Pancreas (tissue), 10 donors: ENCODE results near the gene OGDH. TPM values are rescaled to one million over a fixed set of nuclear protein-coding genes. Genes with fewer than 3 reads are reported as not detected.

Experiments
- ATAC-seq, 4 donors: fragments of 200-7000 bp; cut with Tn5 transposase; one replicate each; pipeline versions ENCODE4 v1.8.0 to v1.9.1; 2020; ENCODE audit warnings: mild to moderate bottlenecking in 4 of 4, moderate library complexity in 4 of 4
- DNase-seq, 6 donors: peaks; one replicate each; pipeline ENCODE4 v3.0.0-alpha.2; 2020
- FAIRE-seq: peaks from 2 replicates; lab custom pipeline; 2012; peaks lifted over from hg19 to GRCh38; lab: Jason Lieb, UNC
- H3K27ac ChIP-seq, 4 donors: fragments of 200-600 bp; sonication (generic); 1 replicate in 3 of 4; 2 replicates in 1 of 4; pipeline versions ENCODE4 v1.5.0 to v1.8.0; 2020
- H3K27me3 ChIP-seq, 4 donors: fragments of 200-600 bp; one replicate each; pipeline ENCODE4 v1.8.0; 2021
- H3K36me3 ChIP-seq, 3 donors: fragments of 200-600 bp; sonication (generic) in 1 of 3; one replicate each; pipeline versions ENCODE4 v1.5.0 to v1.8.0; 2020 to 2021
- H3K4me1 ChIP-seq, 3 donors: fragments of 200-600 bp; one replicate each; pipeline ENCODE4 v1.8.0; 2021
- H3K4me3 ChIP-seq, 4 donors: fragments of 200-600 bp; sonication (generic) in 2 of 4; one replicate each; pipeline versions ENCODE4 v1.5.0 to v1.8.0; 2020 to 2021
- H3K9me3 ChIP-seq, 4 donors: fragments of 200-600 bp; one replicate each; pipeline ENCODE4 v1.8.0; 2021
- CTCF ChIP-seq, 4 donors: fragments of 200-600 bp; sonication (generic) in 3 of 4; IDR thresholded peaks; one replicate each; pipeline versions ENCODE4 v1.5.0 to v1.8.0; 2021; ENCODE audit warnings: antibody characterized with exemption in 4 of 4
- WGBS, 2 donors: extraction: QIAGEN DNeasy Blood & Tissue Kit; methylation state at CpG; one replicate each; pipeline ENCODE4 v1.1.7; 2013; 5-methylcytosine and 5-hydroxymethylcytosine counted together
- intact Hi-C, 3 donors: fragments of 100-400 bp; cut with DNase I; formaldehyde crosslinking; loops; one replicate each; pipeline versions ENCODE4 v1.11.1 to v1.14.2; 2022
- polyA plus RNA-seq, 2 donors: library from polyadenylated mRNA; stranded (reverse); fragments of 200-250 nt; gene quantifications; one replicate each; pipeline ENCODE4 v1.2.3, GENCODE V29; 2013
- total RNA-seq, 6 donors: library from RNA; stranded (reverse); fragmentation: NEBNext Ultra II Directional in 4 of 6; extraction: Animal tissue kit (Norgen Biotek cat#: 25700) in 4 of 6; gene quantifications; one replicate each; pipeline versions ENCODE4 v1.2.1 to v1.2.4, GENCODE V29; 2021 to 2023
- donor health status: healthy with polysubstance abuse.
- donor health status: DM: no; HTN: no; CAD: no; lungs with moderate emphysema.
- donor health status: DM: no; HTN: no; CAD: no.
- donor health status: control.
- donor health status: control.
- donor health status: Bipolar disorder and iron deficiency.
- donor health status: DM: yes; HTN: yes; CAD: no.
- donor health status: DM: no; HTN: no; CAD: no.
- donor health status: DM: no; HTN: no; CAD: no.
- donor health status: DM: yes; HTN: yes; CAD: no.

Gene OGDH
- total and polyA plus RNA-seq, 8 donors, result 18.4 to 49.2 (median 29.0) TPM

- no peak for FAIRE-seq
- Histone ChIP-seq H3K9me3 (no peaks in the 10 kb centered on the region), H3K36me3 (no peaks in the 10 kb centered on the region), H3K4me3 (no peak overlapping the region), H3K4me1 (peaks cover 28 to 48% (median 33%) of the 10 kb centered on the region in 3 donors), H3K27ac (peak overlapping the region; percentile 39 to 83 (median 76)), H3K27me3 (no peaks in the 10 kb centered on the region)
- TF ChIP-seq CTCF (IDR thresholded peaks at IDR 0.05), result no peak
- 61 to 66% methylated on average over 10 of the region's 10 CpGs for WGBS, 2 donors
- intact Hi-C loops, result no loop called here
- peak; percentile 58 to 87 (median 85) for DNase-seq
- ATAC-seq, result peak; percentile 85 to 91 (median 87)
These were observed 27.1 kb downstream of the OGDH start for GRCh38 chr7:44633254-44634186.

GRCh38 chr7:44634187-44634838, 27.9 kb downstream of the OGDH start:
- WGBS, 2 donors, result 41 to 45% methylated on average over 5 of the region's 5 CpGs
- ATAC-seq (peak; percentile 35 to 52 (median 51)), FAIRE-seq (no peak), DNase-seq (peak in 3 of 6 donors; percentile 37 to 45 (median 39))
- H3K4me1 ChIP-seq, result peaks cover 33 to 56% (median 36%) of the 10 kb centered on the region in 3 donors
- H3K4me3 ChIP-seq, result no peak overlapping the region
- no peaks in the 10 kb centered on the region for H3K36me3 ChIP-seq
- H3K9me3 ChIP-seq, result no peaks in the 10 kb centered on the region
- peak overlapping the region; percentile 39 to 83 (median 76) for H3K27ac ChIP-seq
- intact Hi-C loops, result no loop called here
- no peak for TF ChIP-seq CTCF (IDR thresholded peaks at IDR 0.05)
- H3K27me3 ChIP-seq, result no peaks in the 10 kb centered on the region

GRCh38 chr7:44634839-44635591, 28.6 kb downstream of the OGDH start:
- peak overlapping the region; percentile 39 to 83 (median 76) for H3K27ac ChIP-seq
- WGBS, 2 donors, result 55 to 59% methylated on average over 14 of the region's 14 CpGs
- no peak for TF ChIP-seq CTCF (IDR thresholded peaks at IDR 0.05)

GRCh38 chr7:44636041-44636584, 29.7 kb downstream of the OGDH start:
- no peaks in the 10 kb centered on the region for H3K36me3 ChIP-seq
- peak overlapping the region in 1 of 4 donors; percentile 13 for H3K27ac ChIP-seq
- no peak overlapping the region for H3K4me3 ChIP-seq
- H3K27me3 ChIP-seq, result no peaks in the 10 kb centered on the region
- intact Hi-C loops, result no loop called here
- FAIRE-seq, result no peak
- no peaks in the 10 kb centered on the region for H3K9me3 ChIP-seq
- DNase-seq, result no peak
- H3K4me1 ChIP-seq, result peaks cover 42 to 59% (median 43%) of the 10 kb centered on the region in 3 donors
- ATAC-seq, result no peak
- WGBS, 2 donors, result 62 to 66% methylated on average over 3 of the region's 3 CpGs
- TF ChIP-seq CTCF (IDR thresholded peaks at IDR 0.05), result no peak

More at GRCh38 chr7:44634839-44635591, 28.6 kb downstream of the OGDH start:
- FAIRE-seq (no peak), DNase-seq (peak in 2 of 6 donors; percentile 34 to 37), ATAC-seq (peak; percentile 4 to 40 (median 28))
- H3K27me3 ChIP-seq, result no peaks in the 10 kb centered on the region
- peaks cover 39 to 62% (median 40%) of the 10 kb centered on the region in 3 donors for H3K4me1 ChIP-seq
- H3K4me3 ChIP-seq, result no peak overlapping the region
- intact Hi-C loops, result no loop called here
- no peaks in the 10 kb centered on the region for H3K36me3 ChIP-seq
- no peaks in the 10 kb centered on the region for H3K9me3 ChIP-seq
